Kidney (tissue), 14 donors: Measurements from ENCODE around the gene TTC16. TPM values are rescaled to one million over a fixed set of nuclear protein-coding genes. Genes with fewer than 3 reads are reported as not detected.

ENCODE experiments used
- DNase-seq, 5 donors: peaks; one replicate each; pipeline ENCODE4 v3.0.0-alpha.2; 2013 to 2020
- FAIRE-seq: peaks from 2 replicates; lab custom pipeline; 2012; peaks lifted over from hg19 to GRCh38; lab: Jason Lieb, UNC
- H3K27ac ChIP-seq, 2 donors: one replicate each; pipeline ENCODE4 v1.7.0; 2013; ENCODE audit warnings: low read depth in 2 of 2, low read length in 2 of 2, inconsistent platforms in 1 of 2
- H3K27me3 ChIP-seq: one replicate; pipeline ENCODE4 v1.7.1; 2013; ENCODE audit warnings: low read length, inconsistent platforms; ENCODE audit not compliant: control insufficient read depth, insufficient read depth
- H3K36me3 ChIP-seq, 3 donors: one replicate each; pipeline versions ENCODE4 v1.7.0 to v1.7.1; 2013; ENCODE audit warnings: low read length in 3 of 3, control low read depth in 1 of 3, inconsistent platforms in 1 of 3; ENCODE audit not compliant: insufficient read depth in 3 of 3, control insufficient read depth in 2 of 3
- H3K4me1 ChIP-seq, 3 donors: one replicate each; pipeline versions ENCODE4 v1.7.0 to v1.7.1; 2013; ENCODE audit warnings: low read length in 3 of 3, inconsistent platforms in 1 of 3, low read depth in 1 of 3; ENCODE audit not compliant: control insufficient read depth in 2 of 3, insufficient read depth in 2 of 3
- H3K4me3 ChIP-seq, 3 donors: one replicate each; pipeline versions ENCODE4 v1.7.0 to v1.8.1; 2013; ENCODE audit warnings: low read length in 3 of 3, control low read depth in 1 of 3, inconsistent platforms in 1 of 3
- H3K9ac ChIP-seq, 3 donors: one replicate each; pipeline versions ENCODE4 v1.7.0 to v1.7.1; 2013; ENCODE audit warnings: low read length in 3 of 3, control low read depth in 1 of 3, inconsistent platforms in 1 of 3
- H3K9me3 ChIP-seq, 3 donors: one replicate each; pipeline versions ENCODE4 v1.7.0 to v1.7.1; 2013; ENCODE audit warnings: low read length in 3 of 3, control low read depth in 1 of 3, inconsistent platforms in 1 of 3; ENCODE audit not compliant: control insufficient read depth in 2 of 3, insufficient read depth in 1 of 3
- CTCF ChIP-seq: IDR thresholded peaks from 3 replicates; pipeline ENCODE4 v1.5.1; 2012; ENCODE audit warnings: mild to moderate bottlenecking, moderate library complexity, borderline replicate concordance; ENCODE audit not compliant: insufficient read depth; ENCODE audit errors: extremely low read depth
- intact Hi-C: fragments of 100-400 bp; cut with DNase I; formaldehyde crosslinking; loops from one replicate; pipeline ENCODE4 v1.11.1; 2022
- polyA plus RNA-seq: library from polyadenylated mRNA; stranded (reverse); fragments of 350-450 nt; fragmentation: Illumina TruSeq; extraction: RNeasy Lipid Tissue Mini Kit (QIAGEN cat#74804); gene quantifications from one replicate; pipeline ENCODE4 v1.2.3, GENCODE V29; 2014; ENCODE audit warnings: low read depth, low replicate concordance; ENCODE audit not compliant: insufficient read depth
- total RNA-seq: library from RNA; stranded (reverse); fragmentation: NEBNext Ultra II Directional; extraction: Animal tissue kit (Norgen Biotek cat#: 25700); gene quantifications from one replicate; pipeline ENCODE4 v1.2.1, GENCODE V29; 2021
- donor health status: control.
- donor health status: control.
- donor health status: control.
- donor health status: control.
- donor health status: control.
- donor health status: DM: yes; HTN: yes; CAD: no.
- donor health status: Normal renal cell carcinoma (clear cell type).

TTC16 gene
- total and polyA plus RNA-seq, 2 donors from 2014 or later: 0.32 to 0.72 TPM

DNA sequence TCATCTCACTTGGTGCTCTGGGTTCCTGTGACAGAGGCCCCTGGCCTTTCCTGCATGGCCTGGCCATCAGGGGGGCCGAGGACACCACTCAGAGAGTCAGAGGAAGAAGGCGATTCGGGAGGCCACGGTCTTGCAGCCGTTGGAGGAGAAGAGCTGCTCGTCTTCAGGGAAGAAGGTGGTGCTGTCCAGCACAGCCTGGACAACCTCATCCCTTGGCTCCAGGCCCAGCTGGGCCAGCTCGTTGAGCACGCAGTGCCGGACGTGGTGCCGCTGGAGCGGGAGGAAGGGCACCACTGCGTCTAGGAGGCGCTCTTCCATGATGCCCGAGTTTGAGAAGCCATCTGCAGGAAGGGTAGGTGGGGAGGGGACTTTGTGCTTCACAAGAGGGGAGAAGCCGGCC, 16.1 kb downstream of the TTC16 start:
- no peak for FAIRE-seq
- peaks cover 0 to 10% (median 7%) of the 10 kb centered on the region in 3 donors for H3K4me1 ChIP-seq
- H3K27ac ChIP-seq: no peak overlapping the region
- no peaks in the 10 kb centered on the region for H3K36me3 ChIP-seq
- no peak overlapping the region for H3K9ac ChIP-seq
- no peak for TF ChIP-seq CTCF
- H3K4me3 ChIP-seq: no peak overlapping the region
- no peaks in the 10 kb centered on the region for H3K9me3 ChIP-seq
- no peak for DNase-seq
- no peaks in the 10 kb centered on the region for H3K27me3 ChIP-seq
- intact Hi-C loops: no loop called here

- intact Hi-C loops: no loop called here
- Histone ChIP-seq H3K9ac (no peak overlapping the region), H3K36me3 (no peaks in the 10 kb centered on the region), H3K9me3 (no peaks in the 10 kb centered on the region), H3K27ac (no peak overlapping the region), H3K4me3 (no peak overlapping the region), H3K4me1 (peaks cover 0 to 10% (median 7%) of the 10 kb centered on the region in 3 donors), H3K27me3 (no peaks in the 10 kb centered on the region)
- FAIRE-seq (no peak), DNase-seq (peak in 1 of 5 donors; percentile 38)
- TF ChIP-seq CTCF: no peak
Observed at GRCh38 chr9:127732444-127732843, 16.6 kb downstream of the TTC16 start.

- H3K4me1 ChIP-seq: peaks cover 0 to 10% (median 7%) of the 10 kb centered on the region in 3 donors
- FAIRE-seq (no peak), DNase-seq (no peak)
- H3K27me3 ChIP-seq: no peaks in the 10 kb centered on the region
- H3K9me3 ChIP-seq: no peaks in the 10 kb centered on the region
- no peak overlapping the region for H3K27ac ChIP-seq
- no peak overlapping the region for H3K9ac ChIP-seq
- no peaks in the 10 kb centered on the region for H3K36me3 ChIP-seq
- intact Hi-C loops: no loop called here
- no peak overlapping the region for H3K4me3 ChIP-seq
- TF ChIP-seq CTCF: no peak
Observed at GRCh38 chr9:127733614-127734013, 17.7 kb downstream of the TTC16 start.

DNA sequence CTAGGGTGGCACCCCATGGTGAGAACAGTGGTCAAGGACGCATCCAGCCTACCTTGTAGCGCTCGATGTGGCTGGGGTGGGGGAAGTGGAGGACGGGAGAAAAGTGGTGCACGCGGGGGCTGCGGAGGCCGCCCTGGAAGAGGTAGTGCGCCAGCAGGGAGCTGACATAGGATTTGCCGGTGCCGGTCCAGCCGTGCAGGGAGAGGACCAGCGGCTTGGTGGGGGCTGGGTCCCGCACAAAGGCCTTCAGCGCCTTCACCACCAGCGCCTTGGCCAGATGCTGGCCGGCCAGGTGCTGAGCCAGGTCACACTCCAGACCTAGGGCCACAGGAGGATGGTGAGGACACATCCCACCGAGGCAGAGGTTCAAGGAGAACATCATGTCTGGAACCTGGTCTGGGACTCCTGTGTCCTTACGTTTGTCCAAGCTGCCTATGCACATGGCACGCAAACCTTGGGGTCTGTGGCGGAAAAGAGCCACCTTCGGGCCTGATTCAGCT, 18.4 kb downstream of the TTC16 start:
- intact Hi-C loops: no loop called here
- H3K9ac ChIP-seq: peak overlapping the region in 2 of 3 donors; percentile 23 to 69
- peak overlapping the region; percentile 51 to 80 (median 57) for H3K4me3 ChIP-seq
- TF ChIP-seq CTCF: no peak
- H3K9me3 ChIP-seq: no peaks in the 10 kb centered on the region
- peak overlapping the region in 1 of 2 donors; percentile 95 for H3K27ac ChIP-seq
- DNase-seq (peak in 1 of 5 donors; percentile 84), FAIRE-seq (no peak)
- peaks cover 0 to 10% (median 7%) of the 10 kb centered on the region in 3 donors for H3K4me1 ChIP-seq
- H3K36me3 ChIP-seq: no peaks in the 10 kb centered on the region
- H3K27me3 ChIP-seq: no peaks in the 10 kb centered on the region
